ENCODE measurements around the gene MIDN.

GRCh38 chr19:1228161-1228957 lies 20.0 kb upstream of the MIDN start:
- TF ChIP-seq, protein P1, sequence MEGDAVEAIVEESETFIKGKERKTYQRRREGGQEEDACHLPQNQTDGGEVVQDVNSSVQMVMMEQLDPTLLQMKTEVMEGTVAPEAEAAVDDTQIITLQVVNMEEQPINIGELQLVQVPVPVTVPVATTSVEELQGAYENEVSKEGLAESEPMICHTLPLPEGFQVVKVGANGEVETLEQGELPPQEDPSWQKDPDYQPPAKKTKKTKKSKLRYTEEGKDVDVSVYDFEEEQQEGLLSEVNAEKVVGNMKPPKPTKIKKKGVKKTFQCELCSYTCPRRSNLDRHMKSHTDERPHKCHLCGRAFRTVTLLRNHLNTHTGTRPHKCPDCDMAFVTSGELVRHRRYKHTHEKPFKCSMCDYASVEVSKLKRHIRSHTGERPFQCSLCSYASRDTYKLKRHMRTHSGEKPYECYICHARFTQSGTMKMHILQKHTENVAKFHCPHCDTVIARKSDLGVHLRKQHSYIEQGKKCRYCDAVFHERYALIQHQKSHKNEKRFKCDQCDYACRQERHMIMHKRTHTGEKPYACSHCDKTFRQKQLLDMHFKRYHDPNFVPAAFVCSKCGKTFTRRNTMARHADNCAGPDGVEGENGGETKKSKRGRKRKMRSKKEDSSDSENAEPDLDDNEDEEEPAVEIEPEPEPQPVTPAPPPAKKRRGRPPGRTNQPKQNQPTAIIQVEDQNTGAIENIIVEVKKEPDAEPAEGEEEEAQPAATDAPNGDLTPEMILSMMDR (IDR thresholded peaks at IDR 0.05 in 4 of 5, conservative IDR thresholded peaks at IDR 0.05 in 1 of 5): no peak
- TF ChIP-seq POLR2A (IDR thresholded peaks at IDR 0.05): no peak
